Suppressor macrophage treated with lipopolysaccharide for 4 hours (primary cell): Measurements from ENCODE around the gene PIGB.
"Not testable (repeated sequence)": the region's sequence is repeated elsewhere in the genome, so short reads cannot be mapped to it uniquely, and the experiment has no call there.

Source experiments
- DNase-seq: peaks from one replicate; pipeline ENCODE4 v3.0.0-alpha.2; 2020

The PIGB gene

GRCh38 chr15:55302801-55303200 is 16.2 kb upstream of the PIGB start:
- DNase-seq, result not testable (repeated sequence)

- peak; percentile 41 for DNase-seq
Measured at GRCh38 chr15:55319537-55320237, 665 bp downstream of the PIGB start.

DNA sequence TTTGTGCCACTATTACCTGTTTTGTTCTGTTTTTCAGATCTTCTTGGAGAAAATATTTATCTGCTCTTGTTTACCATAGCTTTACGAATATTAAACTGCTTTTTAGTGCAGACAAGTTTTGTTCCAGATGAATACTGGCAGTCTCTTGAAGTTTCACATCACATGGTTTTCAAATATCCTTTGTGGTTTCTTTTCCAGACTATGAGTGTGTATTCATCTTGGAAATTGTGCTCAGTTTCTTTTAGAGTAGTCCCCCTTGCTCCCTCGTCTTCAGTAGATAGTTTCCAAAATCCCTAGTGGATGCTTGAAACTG is 1.2 kb downstream of the PIGB start:
- DNase-seq, result no peak

DNA sequence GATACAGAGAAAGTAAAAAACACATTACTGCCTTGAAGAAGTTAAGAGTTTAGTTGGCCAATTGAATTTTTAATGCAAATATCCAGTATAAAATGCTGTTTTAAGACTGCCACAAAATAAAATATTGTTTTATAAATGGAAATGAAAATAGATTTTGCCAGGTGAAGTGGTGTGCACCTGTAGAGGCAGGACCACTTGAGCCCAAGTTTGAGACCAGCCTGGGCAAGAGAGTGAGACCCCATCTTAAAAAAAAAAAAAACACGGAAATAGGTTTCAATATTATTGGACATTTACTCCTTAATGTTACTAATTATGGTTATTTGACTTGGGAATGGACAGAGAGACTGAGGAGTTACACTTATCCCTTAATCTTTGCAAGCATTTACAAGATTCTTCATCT is 1.9 kb downstream of the PIGB start:
- DNase-seq, result no peak

- peak; percentile 47 for DNase-seq
Measured at GRCh38 chr15:55322467-55322866, 3.4 kb downstream of the PIGB start.

- peak; percentile 48 for DNase-seq
Measured at GRCh38 chr15:55327387-55327786, 8.4 kb downstream of the PIGB start.

DNA sequence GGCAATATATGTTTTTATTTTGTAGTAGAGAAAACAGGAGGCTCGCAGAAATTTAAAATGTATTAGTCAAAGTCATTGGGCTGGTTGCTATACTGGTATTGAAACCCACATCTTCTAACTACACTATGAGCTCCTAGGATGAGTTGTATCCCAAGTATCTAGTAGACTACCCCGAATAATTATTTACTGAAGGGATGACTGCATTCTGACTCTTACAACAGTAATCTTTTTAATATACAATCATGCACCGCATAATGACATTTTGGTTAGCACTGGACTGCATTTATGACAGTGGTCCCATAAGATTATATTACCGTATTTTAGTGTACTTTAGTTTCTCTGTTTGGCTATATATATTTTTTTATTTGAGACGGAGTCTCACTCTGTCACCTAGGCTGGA is 15.3 kb downstream of the PIGB start:
- no peak for DNase-seq

DNA sequence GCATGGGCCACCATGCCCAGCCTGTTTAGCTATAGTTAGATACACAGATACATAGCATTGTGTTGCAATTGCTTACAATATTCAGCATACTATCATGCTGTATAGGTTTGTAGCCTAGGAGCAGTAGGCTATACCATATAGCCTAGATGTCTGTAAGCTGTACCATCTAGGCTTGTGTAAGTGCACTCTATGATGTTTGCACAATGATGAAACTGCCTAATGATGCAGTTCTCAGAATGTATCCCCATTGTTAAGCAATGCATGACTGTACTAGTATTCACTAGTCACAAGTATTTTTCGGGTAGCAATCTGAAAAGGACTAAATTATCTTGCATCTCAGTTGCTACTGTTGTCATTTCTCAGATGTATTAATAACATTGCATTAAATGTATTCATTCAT is 16.0 kb downstream of the PIGB start:
- peak; percentile 41 for DNase-seq

GRCh38 chr15:55337160-55337559 is 18.1 kb downstream of the PIGB start:
- DNase-seq, result no peak

GRCh38 chr15:55343168-55343567 is 24.1 kb downstream of the PIGB start:
- DNase-seq, result no peak

- DNase-seq, result no peak
Measured at GRCh38 chr15:55344206-55344605, 25.2 kb downstream of the PIGB start.

- no peak for DNase-seq
Measured at GRCh38 chr15:55348281-55348778, 29.3 kb downstream of the PIGB start.

DNA sequence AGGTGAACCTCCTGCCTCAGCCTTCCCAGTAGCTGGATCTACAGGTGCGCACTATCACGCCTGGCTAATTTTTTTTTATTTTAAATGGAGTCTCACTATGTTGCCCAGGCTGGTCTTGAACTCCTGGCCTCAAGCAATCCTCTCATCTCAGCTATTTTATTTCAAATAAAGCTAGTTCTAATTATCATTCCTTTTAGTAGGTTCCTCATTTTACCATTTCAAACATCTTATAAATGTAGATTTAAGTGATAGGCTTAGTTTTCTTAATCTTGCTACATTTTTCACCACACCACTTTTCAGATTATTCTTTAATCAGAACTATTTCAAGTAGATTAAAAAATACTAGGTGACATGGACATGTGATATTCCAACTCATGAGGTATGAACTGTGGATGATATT is 30.3 kb downstream of the PIGB start:
- no peak for DNase-seq

GRCh38 chr15:55353025-55353424 is 34.0 kb downstream of the PIGB start:
- DNase-seq, result no peak

- DNase-seq, result no peak
Measured at GRCh38 chr15:55356985-55357585, 38.1 kb downstream of the PIGB start.

GRCh38 chr15:55357774-55358173 is 38.8 kb downstream of the PIGB start:
- DNase-seq, result no peak

DNA sequence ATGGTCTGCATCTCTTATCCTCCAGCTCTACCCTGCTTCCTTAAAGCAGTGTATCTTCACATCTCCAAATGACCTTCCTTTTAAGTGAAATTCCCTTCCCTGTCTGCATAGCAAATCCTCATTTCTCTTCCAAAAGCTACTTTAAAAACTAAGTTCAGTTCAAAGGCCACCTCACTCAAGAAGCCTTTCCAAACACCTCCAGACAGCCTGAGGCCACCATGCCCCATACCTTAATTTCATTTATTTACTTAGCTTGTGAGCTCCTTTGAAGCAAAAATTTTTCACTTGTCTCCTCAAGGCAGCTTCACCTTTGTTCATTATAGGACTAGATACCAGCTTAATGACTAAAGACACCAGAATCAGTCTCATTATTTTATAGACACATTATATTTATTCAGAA is 39.4 kb downstream of the PIGB start:
- no peak for DNase-seq

GRCh38 chr15:55360256-55360655 is 41.2 kb downstream of the PIGB start:
- DNase-seq, result peak; percentile 11

DNA sequence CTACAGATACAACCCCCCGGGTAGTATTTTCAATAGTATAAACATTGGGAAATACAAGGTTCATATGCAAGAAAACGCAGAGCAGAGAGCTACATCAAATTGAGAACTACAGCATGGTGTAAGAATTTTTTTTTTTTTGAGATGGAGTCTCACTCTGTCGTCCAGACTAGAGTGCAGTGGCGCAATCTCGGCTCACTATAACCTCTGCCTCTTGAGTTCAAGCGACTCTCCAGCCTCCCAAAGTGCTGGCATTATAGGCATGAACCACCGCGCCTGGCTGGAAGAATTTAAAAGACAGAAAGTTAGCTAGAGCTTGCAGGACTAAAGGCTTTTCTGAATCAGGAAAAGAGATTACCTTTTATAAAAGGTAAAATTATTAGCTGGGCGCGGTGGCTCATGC is 42.0 kb downstream of the PIGB start:
- DNase-seq, result no peak

GRCh38 chr15:55362641-55363040 is 43.6 kb downstream of the PIGB start:
- no peak for DNase-seq

DNA sequence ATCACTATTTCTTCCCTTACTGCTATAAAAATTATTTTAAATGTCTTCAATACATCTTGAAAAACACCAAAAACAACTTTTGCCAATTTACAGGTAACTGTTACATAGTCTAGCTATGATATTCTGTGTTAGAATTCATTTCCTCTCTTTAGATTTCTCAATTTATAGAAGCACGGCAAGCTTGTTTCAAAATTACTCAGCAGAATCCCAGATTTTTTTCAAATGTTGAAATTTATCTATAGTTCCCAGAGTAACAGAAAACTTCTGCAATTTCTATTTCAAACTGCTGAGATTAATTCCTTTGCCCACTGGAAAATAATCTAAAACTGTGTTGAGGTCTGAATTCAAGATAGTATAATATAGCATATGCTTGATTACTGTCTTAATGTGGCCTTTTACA is 48.0 kb downstream of the PIGB start:
- peak; percentile 53 for DNase-seq

- no peak for DNase-seq
Measured at GRCh38 chr15:55372701-55373440, 53.8 kb downstream of the PIGB start.

- no peak for DNase-seq
Measured at GRCh38 chr15:55379095-55379494, 60.1 kb downstream of the PIGB start.

- no peak for DNase-seq
Measured at GRCh38 chr15:55381595-55381994, 62.6 kb downstream of the PIGB start.
